ENCODE results near the gene OR6C1. TPM values are rescaled to one million over a fixed set of nuclear protein-coding genes. Genes with fewer than 3 reads are reported as not detected.

The OR6C1 gene
- not detected in 2 replicates for polyA plus RNA-seq

GRCh38 chr12:55314043-55314442, at the start of gene OR6C1:
Gene OR6C1 (plus strand): TSS chr12:55314343. CDS start chr12:55320600, 6,257 bp downstream.

GRCh38 chr12:55296469-55296868, 17.7 kb upstream of the OR6C1 start, which contains the start of gene OR6C6:
Gene OR6C6 (minus strand): TSS chr12:55296569. CDS start chr12:55295232, 1,337 bp downstream.

GRCh38 chr12:55330446-55330845, 16.3 kb downstream of the OR6C1 start, which contains the start of gene OR6C3:
Gene OR6C3 (plus strand): TSS chr12:55330746. CDS start chr12:55331701, 955 bp downstream.

GRCh38 chr12:55362675-55363074, 48.5 kb downstream of the OR6C1 start, which contains the start of gene OR6C75:
Gene OR6C75 (plus strand): TSS chr12:55362975. CDS start chr12:55365111, 2,136 bp downstream.

Other genes starting within 250 kb of the OR6C1 start
- not detected in 2 replicates for gene OR9K2, start 187.9 kb upstream of the OR6C1 start, polyA plus RNA-seq
- not detected in 2 replicates for gene OR10A7, start 93.3 kb upstream of the OR6C1 start, polyA plus RNA-seq
- gene OR6C74, start 69.7 kb upstream of the OR6C1 start, polyA plus RNA-seq: not detected in 2 replicates
- gene OR6C6, start 17.8 kb upstream of the OR6C1 start, polyA plus RNA-seq: not detected in 2 replicates
- not detected in 2 replicates for gene OR6C3, start 16.4 kb downstream of the OR6C1 start, polyA plus RNA-seq
- not detected in 2 replicates for gene OR6C75, start 48.6 kb downstream of the OR6C1 start, polyA plus RNA-seq
- not detected in 2 replicates for gene OR6C65, start 86.2 kb downstream of the OR6C1 start, polyA plus RNA-seq
- gene OR6C76, start 111.9 kb downstream of the OR6C1 start, polyA plus RNA-seq: not detected in 2 replicates
- not detected in 2 replicates for gene OR6C2, start 129.7 kb downstream of the OR6C1 start, polyA plus RNA-seq
- not detected in 2 replicates for gene OR6C70, start 155.8 kb downstream of the OR6C1 start, polyA plus RNA-seq
- not detected in 2 replicates for gene OR6C68, start 178.0 kb downstream of the OR6C1 start, polyA plus RNA-seq
- gene OR6C4, start 235.3 kb downstream of the OR6C1 start, polyA plus RNA-seq: not detected in 2 replicates